H9 (cell line): ENCODE data around the gene STYXL1. TPM values are rescaled to one million over a fixed set of nuclear protein-coding genes. Genes with fewer than 3 reads are reported as not detected.

Experiments
- DNase-seq: peaks from one replicate; pipeline ENCODE4 v3.0.0-alpha.2; 2017
- H2AFZ ChIP-seq: one replicate; pipeline ENCODE4 v1.6.1; 2013; ENCODE audit warnings: mild to moderate bottlenecking, low read length, control low read depth, moderate library complexity
- H2AK5ac ChIP-seq: 2 replicates; pipeline ENCODE4 v1.6.1; 2013; ENCODE audit warnings: low read length, control low read depth, mixed read lengths; ENCODE audit not compliant: insufficient read length
- H2BK120ac ChIP-seq: one replicate; pipeline ENCODE4 v1.6.1; 2013; ENCODE audit warnings: low read depth, mild to moderate bottlenecking, low read length, control low read depth, inconsistent platforms; ENCODE audit not compliant: poor library complexity, severe bottlenecking
- H2BK12ac ChIP-seq: 2 replicates; pipeline ENCODE4 v1.6.1; 2013; ENCODE audit warnings: low read length, control low read depth, mixed read lengths, low read depth; ENCODE audit not compliant: insufficient read length
- H2BK15ac ChIP-seq: 2 replicates; pipeline ENCODE4 v1.6.1; 2013; ENCODE audit warnings: low read depth, low read length, control low read depth
- H2BK20ac ChIP-seq: one replicate; pipeline ENCODE4 v1.6.1; 2013; ENCODE audit warnings: low read depth, mild to moderate bottlenecking, low read length, control low read depth, inconsistent platforms; ENCODE audit not compliant: poor library complexity, severe bottlenecking
- H2BK5ac ChIP-seq: 2 replicates; pipeline ENCODE4 v1.6.1; 2013; ENCODE audit warnings: low read length, control low read depth, mixed read lengths; ENCODE audit not compliant: insufficient read length
- H3K14ac ChIP-seq: 2 replicates; pipeline ENCODE4 v1.6.1; 2013; ENCODE audit warnings: low read length, control low read depth; ENCODE audit not compliant: insufficient read depth
- H3K18ac ChIP-seq: 2 replicates; pipeline ENCODE4 v1.6.1; 2013; ENCODE audit warnings: low read depth, mild to moderate bottlenecking, mixed read lengths, low read length, control low read depth; ENCODE audit not compliant: insufficient read length
- H3K23ac ChIP-seq: 2 replicates; pipeline ENCODE4 v1.6.1; 2013; ENCODE audit warnings: low read length, control low read depth, mixed read lengths, low read depth; ENCODE audit not compliant: insufficient read length
- H3K23me2 ChIP-seq: 2 replicates; pipeline ENCODE4 v1.6.1; 2013; ENCODE audit warnings: low read depth, mild to moderate bottlenecking, mixed read lengths, low read length, control low read depth; ENCODE audit not compliant: insufficient read length, poor library complexity, severe bottlenecking
- H3K27ac ChIP-seq: 2 replicates; pipeline ENCODE4 v1.5.1; 2013; ENCODE audit warnings: low read length, control low read depth, mixed read lengths, low read depth; ENCODE audit not compliant: insufficient read length
- H3K27me3 ChIP-seq: 2 replicates; pipeline ENCODE4 v1.6.1; 2013; ENCODE audit warnings: low read length, control low read depth, inconsistent platforms; ENCODE audit not compliant: insufficient read depth
- H3K4ac ChIP-seq: 2 replicates; pipeline ENCODE4 v1.6.1; 2013; ENCODE audit warnings: low read depth, mild to moderate bottlenecking, control low read depth, inconsistent platforms, low read length, moderate library complexity
- H3K4me1 ChIP-seq: 2 replicates; pipeline ENCODE4 v1.6.1; 2013; ENCODE audit warnings: low read length, control low read depth, inconsistent platforms; ENCODE audit not compliant: insufficient read depth
- H3K4me2 ChIP-seq: 2 replicates; pipeline ENCODE4 v1.6.1; 2013; ENCODE audit warnings: low read length, control low read depth, mixed read lengths; ENCODE audit not compliant: insufficient read length, insufficient read depth
- H3K56ac ChIP-seq: 2 replicates; pipeline ENCODE4 v1.6.1; 2013; ENCODE audit warnings: low read depth, mild to moderate bottlenecking, mixed read lengths, low read length, control low read depth; ENCODE audit not compliant: insufficient read length
- H3K79me1 ChIP-seq: 2 replicates; pipeline ENCODE4 v1.6.1; 2013; ENCODE audit warnings: low read depth, mild to moderate bottlenecking, moderate library complexity, low read length, control low read depth, inconsistent platforms; ENCODE audit not compliant: insufficient read depth, poor library complexity, severe bottlenecking
- H3K79me2 ChIP-seq: 2 replicates; pipeline ENCODE4 v1.6.1; 2013; ENCODE audit warnings: low read length, control low read depth, inconsistent platforms; ENCODE audit not compliant: insufficient read depth
- H3K9ac ChIP-seq: 2 replicates; pipeline ENCODE4 v1.6.1; 2013; ENCODE audit warnings: low read length, control low read depth, mixed read lengths; ENCODE audit not compliant: insufficient read length; ENCODE audit errors: extremely low read depth
- H3K9me3 ChIP-seq: one replicate; pipeline ENCODE4 v1.6.1; 2013; ENCODE audit warnings: low read depth, low read length, inconsistent platforms; ENCODE audit not compliant: control insufficient read depth
- H3T11ph ChIP-seq: one replicate; pipeline ENCODE4 v1.6.1; 2013; ENCODE audit warnings: mild to moderate bottlenecking, low read length, control low read depth, inconsistent platforms
- H4K20me1 ChIP-seq: one replicate; pipeline ENCODE4 v1.6.1; 2013; ENCODE audit not compliant: control insufficient read depth, insufficient read length, insufficient read depth
- H4K5ac ChIP-seq: 2 replicates; pipeline ENCODE4 v1.6.1; 2013; ENCODE audit warnings: low read depth, mild to moderate bottlenecking, mixed read lengths, low read length, control low read depth; ENCODE audit not compliant: insufficient read length
- H4K8ac ChIP-seq: replicated peaks from 2 replicates; pipeline ENCODE4 v1.6.1; 2013; ENCODE audit warnings: low read length, control low read depth, mixed read lengths, low read depth; ENCODE audit not compliant: insufficient read length
- H4K91ac ChIP-seq: 2 replicates; pipeline ENCODE4 v1.6.1; 2013; ENCODE audit warnings: low read depth, mild to moderate bottlenecking, moderate library complexity, mixed read lengths, low read length, control low read depth; ENCODE audit not compliant: insufficient read length
- H3K27ac Mint-ChIP-seq, 3 experiments: 2 replicates in 2 of 3; 3 replicates in 1 of 3; pipeline ENCODE4 v1.8.0; 2020 to 2021; ENCODE audit warnings: mixed read lengths in 3 of 3, mild to moderate bottlenecking in 1 of 3, moderate library complexity in 1 of 3
- H3K27me3 Mint-ChIP-seq: 2 replicates; pipeline ENCODE4 v1.8.0; 2021; ENCODE audit warnings: low read depth, mild to moderate bottlenecking, moderate library complexity, mixed read lengths
- H3K36me3 Mint-ChIP-seq, 3 experiments: 2 replicates in 2 of 3; 3 replicates in 1 of 3; pipeline ENCODE4 v1.8.0; 2020 to 2021; ENCODE audit warnings: low read depth in 3 of 3, mixed read lengths in 3 of 3; ENCODE audit not compliant: insufficient read depth in 1 of 3
- H3K4me1 Mint-ChIP-seq, 2 experiments: 2 replicates each; pipeline ENCODE4 v1.8.0; 2020; ENCODE audit warnings: mixed read lengths in 2 of 2
- H3K4me3 Mint-ChIP-seq, 2 experiments: 2 replicates in 1 of 2; 3 replicates in 1 of 2; pipeline ENCODE4 v1.8.0; 2020 to 2021; ENCODE audit warnings: mild to moderate bottlenecking in 2 of 2, mixed read lengths in 2 of 2, moderate library complexity in 1 of 2
- H3K9me3 Mint-ChIP-seq, 2 experiments: 2 replicates in 1 of 2; 3 replicates in 1 of 2; pipeline ENCODE4 v1.8.0; 2020; ENCODE audit warnings: mild to moderate bottlenecking in 2 of 2, mixed read lengths in 2 of 2, moderate library complexity in 1 of 2
- WGBS: extraction: QIAGEN DNeasy Blood & Tissue Kit; methylation state at CpG from one replicate; pipeline ENCODE4 v1.1.7; 2013; ENCODE audit warnings: missing lambda C conversion rate, low lambda C conversion rate, mixed read lengths; ENCODE audit not compliant: insufficient read length; ENCODE audit errors: extremely low coverage; 5-methylcytosine and 5-hydroxymethylcytosine counted together
- total RNA-seq: library from RNA; stranded (reverse); gene quantifications from 2 replicates; pipeline ENCODE4 v1.2.1, GENCODE V29; 2021
- TF ChIP-seq, protein P1 (sequence below): fragments of 200-600 bp; sonication (generic); conservative IDR thresholded peaks from 3 replicates; pipeline ENCODE4 v1.8.0; 2021; ENCODE audit warnings: antibody characterized with exemption, mild to moderate bottlenecking

STYXL1 gene
- total RNA-seq, 1 experiment from 2014 or later, result 38.7 TPM

DNA sequence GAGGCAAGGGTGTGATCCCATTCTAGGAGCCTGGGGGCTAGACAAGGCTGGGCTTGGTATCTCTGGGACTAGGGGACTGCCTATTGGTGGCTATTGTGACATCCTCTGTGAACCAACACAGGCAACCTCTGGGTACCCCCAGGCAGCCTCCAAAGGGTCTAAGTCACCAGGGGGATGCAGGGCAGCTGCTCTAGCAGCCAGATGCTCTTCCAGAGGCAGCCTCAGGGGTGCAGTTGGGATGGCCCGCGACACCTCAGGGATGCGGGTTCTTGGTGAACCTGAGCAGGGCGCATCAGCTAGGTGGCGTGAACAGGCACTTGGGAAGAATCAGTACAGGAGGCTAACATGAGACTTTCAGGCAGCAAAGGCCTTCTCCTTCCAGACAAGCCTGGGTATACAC, 51.8 kb downstream of the STYXL1 start:
- H4K8ac ChIP-seq, result no peak overlapping the region
- no peak overlapping the region for H2BK20ac ChIP-seq
- no peaks in the 10 kb centered on the region for H3K27me3 ChIP-seq
- no peak overlapping the region for H3K9ac ChIP-seq
- no peak overlapping the region for H2AFZ ChIP-seq
- H2BK5ac ChIP-seq, result no peak overlapping the region
- no peak overlapping the region for H3K23ac ChIP-seq
- no peak overlapping the region for H3T11ph ChIP-seq
- H3K4me1 ChIP-seq, result no peaks in the 10 kb centered on the region
- Mint-ChIP-seq H3K27me3 (no peaks in the 10 kb centered on the region; the same call in 1 of the 2 replicates), H3K9me3 (no peaks in the 10 kb centered on the region), H3K4me3 (no peak overlapping the region), H3K27ac (no peak overlapping the region), H3K36me3 (peaks cover 7 to 22% (median 22%) of the 10 kb centered on the region in 3 experiments; a peak in 6 of 7 replicates), H3K4me1 (peaks cover 11 to 27% of the 10 kb centered on the region in 2 experiments)
- H3K23me2 ChIP-seq, result peaks cover 15% of the 10 kb centered on the region
- H3K4me2 ChIP-seq, result no peak overlapping the region
- peak; percentile 34 for DNase-seq
- no peak overlapping the region for H2BK120ac ChIP-seq
- H2BK15ac ChIP-seq, result no peak overlapping the region
- H3K18ac ChIP-seq, result no peak overlapping the region
- H3K79me2 ChIP-seq, result no peaks in the 10 kb centered on the region
- H3K27ac ChIP-seq, result no peak overlapping the region
- WGBS, result no CpG with 5 or more reads among the region's 5 CpGs
- no peak overlapping the region for H4K5ac ChIP-seq
- H3K9me3 ChIP-seq, result no peaks in the 10 kb centered on the region
- TF ChIP-seq, protein P1, sequence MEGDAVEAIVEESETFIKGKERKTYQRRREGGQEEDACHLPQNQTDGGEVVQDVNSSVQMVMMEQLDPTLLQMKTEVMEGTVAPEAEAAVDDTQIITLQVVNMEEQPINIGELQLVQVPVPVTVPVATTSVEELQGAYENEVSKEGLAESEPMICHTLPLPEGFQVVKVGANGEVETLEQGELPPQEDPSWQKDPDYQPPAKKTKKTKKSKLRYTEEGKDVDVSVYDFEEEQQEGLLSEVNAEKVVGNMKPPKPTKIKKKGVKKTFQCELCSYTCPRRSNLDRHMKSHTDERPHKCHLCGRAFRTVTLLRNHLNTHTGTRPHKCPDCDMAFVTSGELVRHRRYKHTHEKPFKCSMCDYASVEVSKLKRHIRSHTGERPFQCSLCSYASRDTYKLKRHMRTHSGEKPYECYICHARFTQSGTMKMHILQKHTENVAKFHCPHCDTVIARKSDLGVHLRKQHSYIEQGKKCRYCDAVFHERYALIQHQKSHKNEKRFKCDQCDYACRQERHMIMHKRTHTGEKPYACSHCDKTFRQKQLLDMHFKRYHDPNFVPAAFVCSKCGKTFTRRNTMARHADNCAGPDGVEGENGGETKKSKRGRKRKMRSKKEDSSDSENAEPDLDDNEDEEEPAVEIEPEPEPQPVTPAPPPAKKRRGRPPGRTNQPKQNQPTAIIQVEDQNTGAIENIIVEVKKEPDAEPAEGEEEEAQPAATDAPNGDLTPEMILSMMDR, result no peak
- no peaks in the 10 kb centered on the region for H3K79me1 ChIP-seq
- no peak overlapping the region for H2BK12ac ChIP-seq
- H3K4ac ChIP-seq, result no peak overlapping the region
- no peak overlapping the region; the same call in 1 of the 2 replicates for H3K14ac ChIP-seq
- H3K56ac ChIP-seq, result no peak overlapping the region
- no peak overlapping the region for H4K91ac ChIP-seq
- H4K20me1 ChIP-seq, result no peaks in the 10 kb centered on the region
- no peak overlapping the region for H2AK5ac ChIP-seq
